ENCODE results near the gene TEX48. TPM values are rescaled to one million over a fixed set of nuclear protein-coding genes. Genes with fewer than 3 reads are reported as not detected.

TEX48 gene
- total and polyA plus RNA-seq, 10 of the 15 experiments (the other 5 are each of a cell fraction or from before 2014, with no cell fraction given) = not detected

- no peaks in the 10 kb centered on the region for H3K9me3 ChIP-seq (replicated peaks; ENCODE audit: control insufficient read depth, insufficient read depth, low read length)
- SMC1A ChIA-PET (ENCODE audit: uncharacterized antibody, unreplicated experiment) = interaction anchor here (1.0 to 1.3 kb wide), 3 partner anchors 78 to 337 kb away, joined by 3 read pairs; no protein-coding TSS in a partner anchor
- DNase-seq (ENCODE audit: low read depth, low spot score) = no peak
- H3K4me1 ChIP-seq (ENCODE audit: control insufficient read depth, insufficient read depth, low read length) = no peaks in the 10 kb centered on the region
- no peaks in the 10 kb centered on the region; a peak in 1 of 4 replicates for H3K27me3 ChIP-seq (replicated peaks in 1 of 2; ENCODE audit: control insufficient read depth in 2 of 2, insufficient read depth in 2 of 2, low read length in 1 of 2)
- no peaks in the 10 kb centered on the region for H3K79me2 ChIP-seq (ENCODE audit: control insufficient read depth, insufficient read depth, low read length)
- no peaks in the 10 kb centered on the region for H4K20me1 ChIP-seq (ENCODE audit: control insufficient read depth, insufficient read depth)
- ATAC-seq = no peak
- no peak overlapping the region for H2AFZ ChIP-seq (ENCODE audit: control insufficient read depth, low read depth, low read length)
- no TSS peak for BruUV-seq (replicated peaks)
- no peak overlapping the region for H3K27ac ChIP-seq (ENCODE audit: control insufficient read depth, insufficient read depth)
- intact Hi-C loops (cut with micrococcal nuclease; ENCODE audit: unreplicated experiment) = no loop called here
- CTCF ChIA-PET = interaction anchor here (14.0 kb wide), 1 partner anchor 8 kb away, joined by 135 read pairs; the partner anchor contains the start of gene TEX48
- H3K4me2 ChIP-seq (ENCODE audit: control insufficient read depth, insufficient read depth) = no peak overlapping the region
- no peak overlapping the region for H3K4me3 ChIP-seq
- FAIRE-seq = no peak
- POLR2A ChIA-PET = no interaction called here
- RAD21 ChIA-PET (ENCODE audit: unreplicated experiment) = no interaction called here
- in situ Hi-C loops (cut with MboI) = loop anchor here (10.0 kb wide), 1 partner anchor 855 kb away; no protein-coding TSS in a partner anchor
- no peaks in the 10 kb centered on the region for H3K36me3 ChIP-seq (ENCODE audit: control insufficient read depth in 2 of 2, insufficient read depth in 2 of 2, low read length in 1 of 2)
- H3K9ac ChIP-seq (ENCODE audit: control insufficient read depth, insufficient read depth, low read length) = no peak overlapping the region
- TF ChIP-seq KAT2A (conservative IDR thresholded peaks at IDR 0.05; ENCODE audit: control insufficient read depth, low read depth, low read length) (no peak), PKNOX1 (IDR thresholded peaks at IDR 0.05) (no peak), PML (IDR thresholded peaks at IDR 0.05; ENCODE audit: low read length) (no peak), ETV6 (conservative IDR thresholded peaks at IDR 0.05 in 1 of 2, IDR thresholded peaks at IDR 0.05 in 1 of 2; ENCODE audit: borderline replicate concordance in 1 of 2, low read depth in 1 of 2) (no peak), NR2C2 (IDR thresholded peaks at IDR 0.05; ENCODE audit: borderline replicate concordance, control insufficient read depth, insufficient read length, low read depth) (no peak), ZBTB40 (IDR thresholded peaks at IDR 0.05; ENCODE audit: borderline replicate concordance) (no peak), TAF1 (IDR thresholded peaks at IDR 0.05; ENCODE audit: borderline replicate concordance, low read depth, low read length) (no peak), BRCA1 (IDR thresholded peaks at IDR 0.05; ENCODE audit: low read depth, low read length) (no peak), NKRF (conservative IDR thresholded peaks at IDR 0.05) (no peak), RELA (IDR thresholded peaks at IDR 0.05; ENCODE audit: borderline replicate concordance, partially characterized antibody) (no peak), EZH2 (IDR thresholded peaks at IDR 0.05; ENCODE audit: borderline replicate concordance, control insufficient read depth, low read depth, low read length) (no peak), POU2F2 (IDR thresholded peaks at IDR 0.05; ENCODE audit: borderline replicate concordance, low read depth, low read length) (no peak), SP1 (IDR thresholded peaks at IDR 0.05; ENCODE audit: low read depth, low read length) (no peak)
- TF ChIP-seq, protein P1, sequence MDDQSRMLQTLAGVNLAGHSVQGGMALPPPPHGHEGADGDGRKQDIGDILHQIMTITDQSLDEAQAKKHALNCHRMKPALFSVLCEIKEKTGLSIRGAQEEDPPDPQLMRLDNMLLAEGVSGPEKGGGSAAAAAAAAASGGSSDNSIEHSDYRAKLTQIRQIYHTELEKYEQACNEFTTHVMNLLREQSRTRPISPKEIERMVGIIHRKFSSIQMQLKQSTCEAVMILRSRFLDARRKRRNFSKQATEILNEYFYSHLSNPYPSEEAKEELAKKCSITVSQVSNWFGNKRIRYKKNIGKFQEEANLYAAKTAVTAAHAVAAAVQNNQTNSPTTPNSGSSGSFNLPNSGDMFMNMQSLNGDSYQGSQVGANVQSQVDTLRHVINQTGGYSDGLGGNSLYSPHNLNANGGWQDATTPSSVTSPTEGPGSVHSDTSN (IDR thresholded peaks at IDR 0.05; ENCODE audit: insufficient replicate concordance, low read depth, low read length) = no peak
Measured at GRCh38 chr9:114669961-114670360, 12.0 kb downstream of the TEX48 start.
